Measurements from ENCODE around the gene ACHE. TPM values are rescaled to one million over a fixed set of nuclear protein-coding genes. Genes with fewer than 3 reads are reported as not detected.

Gene ACHE
- total and polyA plus RNA-seq, 2 of the 13 experiments (the other 11 are each of a cell fraction or from before 2014, with no cell fraction given) = 0.18 to 0.40 TPM

GRCh38 chr7:100852048-100852872 is 43.4 kb downstream of the ACHE start, which contains the start of gene SLC12A9 (continued):
- TF ChIP-seq ZNF740 (CRISPR knock-in tag; IDR thresholded peaks at IDR 0.05) = peak; percentile 54; the same call in 1 of the 2 replicates
- peak; percentile 29; the same call in 1 of the 2 replicates for TF ChIP-seq ARID5B (CRISPR knock-in tag; IDR thresholded peaks at IDR 0.05)
- TF ChIP-seq HMG20A (CRISPR knock-in tag; IDR thresholded peaks at IDR 0.05; ENCODE audit: borderline replicate concordance) = peak; percentile 21; the same call in 1 of the 2 replicates
- no peak; the same call in none of the 2 replicates for TF ChIP-seq ZNF709 (CRISPR knock-in tag; IDR thresholded peaks at IDR 0.05)
- no peak; the same call in 1 of the 2 replicates for TF ChIP-seq GLI4 (CRISPR knock-in tag; IDR thresholded peaks at IDR 0.05; ENCODE audit: borderline replicate concordance)
- TF ChIP-seq ZNF83 (CRISPR knock-in tag; IDR thresholded peaks at IDR 0.05; ENCODE audit: borderline replicate concordance) = no peak
- TF ChIP-seq SNAPC5 (CRISPR knock-in tag; IDR thresholded peaks at IDR 0.05; ENCODE audit: borderline replicate concordance) = no peak
- peak; percentile 60; the same call in 1 of the 2 replicates for TF ChIP-seq FOXJ3 (CRISPR knock-in tag; IDR thresholded peaks at IDR 0.05; ENCODE audit: borderline replicate concordance)
- peak; percentile 90; the same call in 1 of the 2 replicates for TF ChIP-seq ARNTL (CRISPR knock-in tag; IDR thresholded peaks at IDR 0.05)
- no peak; the same call in 1 of the 2 replicates for TF ChIP-seq DMTF1 (CRISPR knock-in tag; IDR thresholded peaks at IDR 0.05)
- peak; percentile 3; the same call in 1 of the 2 replicates for TF ChIP-seq ZNF792 (CRISPR knock-in tag; IDR thresholded peaks at IDR 0.05)
- peak; percentile 26; the same call in 1 of the 2 replicates for TF ChIP-seq YEATS2 (CRISPR knock-in tag; IDR thresholded peaks at IDR 0.05; ENCODE audit: borderline replicate concordance)
- TF ChIP-seq PAXIP1 (CRISPR knock-in tag; conservative IDR thresholded peaks at IDR 0.05) = no peak; the same call in 1 of the 2 replicates
- TF ChIP-seq ZFP37 (CRISPR knock-in tag; IDR thresholded peaks at IDR 0.05; ENCODE audit: borderline replicate concordance) = peak; percentile 49; the same call in 1 of the 2 replicates
- 0 out of 2 replicates have a peak, but pooled peaks have one; percentile 77 for TF ChIP-seq ZNF616 (CRISPR knock-in tag; IDR thresholded peaks at IDR 0.05; ENCODE audit: low read depth)
- TF ChIP-seq CREB3 (CRISPR knock-in tag; IDR thresholded peaks at IDR 0.05) = no peak

Measured in HepG2 (cell line).